ENCODE measurements around the gene PPL. TPM values are rescaled to one million over a fixed set of nuclear protein-coding genes. Genes with fewer than 3 reads are reported as not detected.

Gene PPL
- total RNA-seq, 4 donors from 2014 or later: 304 to 377 (median 350) TPM

DNA sequence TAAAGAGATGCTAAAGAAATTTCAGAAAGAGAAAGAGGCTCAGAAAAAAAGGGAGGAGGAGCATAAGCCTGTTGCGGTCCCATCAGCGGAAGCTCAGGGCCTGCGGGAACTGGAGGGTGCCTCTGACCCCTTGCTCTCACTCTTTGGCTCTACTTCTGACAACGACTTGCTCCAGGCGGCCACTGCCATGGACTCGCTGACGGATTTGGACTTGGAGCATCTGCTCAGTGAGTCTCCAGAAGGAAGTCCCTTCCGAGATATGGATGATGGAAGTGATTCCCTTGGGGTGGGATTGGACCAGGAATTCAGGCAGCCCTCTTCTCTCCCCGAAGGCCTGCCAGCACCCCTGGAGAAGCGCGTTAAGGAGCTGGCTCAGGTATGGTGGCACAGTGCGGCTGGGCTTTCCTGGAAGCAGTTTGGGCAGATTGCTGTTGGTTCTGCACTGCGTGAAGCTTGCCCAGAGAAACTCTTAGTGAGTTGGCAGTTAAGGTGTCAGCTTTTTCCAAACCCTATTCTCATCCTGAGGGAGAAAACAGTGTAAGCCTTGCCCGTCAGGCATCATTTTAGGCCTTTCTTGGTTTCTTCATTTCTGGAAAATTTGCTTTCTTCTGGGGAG, 76.1 kb downstream of the PPL start:
- WGBS: 88% methylated on average over 9 of the region's 14 CpGs
- Histone ChIP-seq H3K4me1 (peaks cover 2% of the 10 kb centered on the region), H3K9me3 (no peaks in the 10 kb centered on the region), H3K27ac (no peak overlapping the region), H3K27me3 (no peaks in the 10 kb centered on the region), H3K4me3 (no peak overlapping the region), H3K36me3 (peaks cover 66% of the 10 kb centered on the region)
- no peak for TF ChIP-seq POLR2AphosphoS5 (IDR thresholded peaks at IDR 0.05)
- no peak for TF ChIP-seq EP300 (IDR thresholded peaks at IDR 0.05)
- TF ChIP-seq, protein P1, sequence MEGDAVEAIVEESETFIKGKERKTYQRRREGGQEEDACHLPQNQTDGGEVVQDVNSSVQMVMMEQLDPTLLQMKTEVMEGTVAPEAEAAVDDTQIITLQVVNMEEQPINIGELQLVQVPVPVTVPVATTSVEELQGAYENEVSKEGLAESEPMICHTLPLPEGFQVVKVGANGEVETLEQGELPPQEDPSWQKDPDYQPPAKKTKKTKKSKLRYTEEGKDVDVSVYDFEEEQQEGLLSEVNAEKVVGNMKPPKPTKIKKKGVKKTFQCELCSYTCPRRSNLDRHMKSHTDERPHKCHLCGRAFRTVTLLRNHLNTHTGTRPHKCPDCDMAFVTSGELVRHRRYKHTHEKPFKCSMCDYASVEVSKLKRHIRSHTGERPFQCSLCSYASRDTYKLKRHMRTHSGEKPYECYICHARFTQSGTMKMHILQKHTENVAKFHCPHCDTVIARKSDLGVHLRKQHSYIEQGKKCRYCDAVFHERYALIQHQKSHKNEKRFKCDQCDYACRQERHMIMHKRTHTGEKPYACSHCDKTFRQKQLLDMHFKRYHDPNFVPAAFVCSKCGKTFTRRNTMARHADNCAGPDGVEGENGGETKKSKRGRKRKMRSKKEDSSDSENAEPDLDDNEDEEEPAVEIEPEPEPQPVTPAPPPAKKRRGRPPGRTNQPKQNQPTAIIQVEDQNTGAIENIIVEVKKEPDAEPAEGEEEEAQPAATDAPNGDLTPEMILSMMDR (IDR thresholded peaks at IDR 0.05): no peak
- no peak for TF ChIP-seq POLR2A (IDR thresholded peaks at IDR 0.05)
- peak in 1 of 2 donors; percentile 74 for DNase-seq (ENCODE audit: low spot score in 2 of 2)

DNA sequence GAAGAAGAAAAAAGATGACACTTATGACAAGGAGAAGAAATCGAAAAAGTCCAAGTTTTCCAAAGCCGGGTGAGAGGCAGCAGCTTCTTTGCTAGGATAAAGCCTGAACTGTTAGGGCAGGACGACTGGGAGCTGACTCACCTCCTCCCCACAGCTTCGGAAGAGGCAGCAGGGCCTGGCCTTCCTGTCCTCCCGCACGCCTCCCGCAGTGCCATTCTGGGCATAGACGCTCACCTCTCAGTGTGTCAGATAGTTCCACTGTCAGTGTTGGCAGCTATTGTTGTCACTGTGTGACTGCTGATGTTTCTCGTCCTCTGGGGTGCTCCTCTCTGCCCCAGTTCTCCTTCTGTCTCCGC, 77.1 kb downstream of the PPL start:
- H3K4me1 ChIP-seq: peaks cover 2% of the 10 kb centered on the region
- no peak overlapping the region for H3K4me3 ChIP-seq
- no peaks in the 10 kb centered on the region for H3K27me3 ChIP-seq
- H3K9me3 ChIP-seq: no peaks in the 10 kb centered on the region
- DNase-seq (ENCODE audit: low spot score in 2 of 2): no peak
- H3K27ac ChIP-seq: no peak overlapping the region
- 90% methylated on average over 10 of the region's 10 CpGs for WGBS
- TF ChIP-seq EP300 (IDR thresholded peaks at IDR 0.05) (no peak), POLR2A (IDR thresholded peaks at IDR 0.05) (no peak), POLR2AphosphoS5 (IDR thresholded peaks at IDR 0.05) (no peak)
- TF ChIP-seq, protein P1 (IDR thresholded peaks at IDR 0.05): no peak
- H3K36me3 ChIP-seq: peaks cover 76% of the 10 kb centered on the region

DNA sequence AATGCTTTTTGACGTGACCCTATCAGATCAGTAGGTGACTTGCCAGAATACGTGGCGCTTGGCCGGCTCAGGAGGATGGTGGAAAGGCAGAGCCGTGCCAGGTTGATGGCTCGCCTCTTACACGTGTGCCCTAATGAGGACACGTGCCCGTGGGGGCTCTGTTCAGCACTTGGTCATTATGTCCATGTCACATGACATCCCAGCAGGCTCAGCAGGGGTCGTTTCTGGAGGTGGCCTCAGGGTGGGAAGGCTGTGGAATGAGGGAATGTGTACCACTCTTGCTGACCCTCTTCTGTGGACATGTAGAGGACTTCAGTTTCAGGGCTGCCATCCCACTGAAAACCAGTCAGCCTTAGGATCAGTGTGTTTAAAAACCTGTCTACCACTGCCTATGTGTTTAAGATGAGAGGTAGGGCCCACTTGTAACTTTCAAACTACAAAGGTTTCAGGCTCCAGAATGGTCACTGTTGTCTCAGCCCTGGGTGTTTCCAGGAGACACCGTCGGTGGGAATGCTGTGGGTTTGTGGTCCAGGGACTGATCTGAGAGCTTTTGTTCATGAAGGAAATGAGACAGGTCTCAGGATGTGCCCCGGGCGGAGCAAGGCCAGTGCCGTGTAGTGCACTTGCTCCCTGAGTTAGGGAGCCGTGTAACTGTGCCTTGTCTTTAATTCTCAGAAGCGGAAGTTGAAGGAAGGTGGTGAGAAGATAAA, 77.6 kb downstream of the PPL start:
- Histone ChIP-seq H3K27me3 (no peaks in the 10 kb centered on the region), H3K9me3 (no peaks in the 10 kb centered on the region), H3K36me3 (peaks cover 81% of the 10 kb centered on the region), H3K4me1 (peaks cover 2% of the 10 kb centered on the region), H3K4me3 (no peak overlapping the region), H3K27ac (no peak overlapping the region)
- DNase-seq (ENCODE audit: low spot score in 2 of 2): no peak
- TF ChIP-seq, protein P1 (IDR thresholded peaks at IDR 0.05): no peak
- no peak for TF ChIP-seq POLR2A (IDR thresholded peaks at IDR 0.05)
- TF ChIP-seq EP300 (IDR thresholded peaks at IDR 0.05): no peak
- no peak for TF ChIP-seq POLR2AphosphoS5 (IDR thresholded peaks at IDR 0.05)
- 75% methylated on average over 17 of the region's 17 CpGs for WGBS

DNA sequence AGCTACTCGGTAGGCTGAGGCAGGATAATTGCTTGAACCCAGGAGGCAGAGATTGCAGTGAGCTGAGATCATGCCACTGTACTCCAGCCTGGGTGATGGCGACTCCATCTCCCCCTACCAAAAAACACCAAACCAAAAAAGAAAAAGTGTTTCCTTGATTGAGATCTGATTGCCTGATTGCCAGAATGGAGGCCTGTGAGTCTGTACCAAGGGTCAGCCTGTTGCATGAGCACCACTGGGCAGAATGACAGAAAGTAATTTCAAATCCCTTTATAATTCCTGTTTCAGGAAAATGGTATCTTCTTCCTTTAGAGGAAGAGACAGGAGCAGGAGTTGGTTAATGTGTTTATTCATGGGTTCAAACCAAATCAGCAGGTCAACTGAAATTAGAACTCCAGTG, 81.1 kb downstream of the PPL start:
- H3K27me3 ChIP-seq: no peaks in the 10 kb centered on the region
- WGBS: 69% methylated on average over 2 of the region's 2 CpGs
- no peak overlapping the region for H3K4me3 ChIP-seq
- no peak overlapping the region for H3K27ac ChIP-seq
- H3K4me1 ChIP-seq: peaks cover 23% of the 10 kb centered on the region
- DNase-seq (ENCODE audit: low spot score in 2 of 2): no peak
- no peaks in the 10 kb centered on the region for H3K9me3 ChIP-seq
- TF ChIP-seq, protein P1 (IDR thresholded peaks at IDR 0.05): no peak
- TF ChIP-seq POLR2A (IDR thresholded peaks at IDR 0.05) (no peak), EP300 (IDR thresholded peaks at IDR 0.05) (no peak), POLR2AphosphoS5 (IDR thresholded peaks at IDR 0.05) (no peak)
- peaks cover 79% of the 10 kb centered on the region for H3K36me3 ChIP-seq

DNA sequence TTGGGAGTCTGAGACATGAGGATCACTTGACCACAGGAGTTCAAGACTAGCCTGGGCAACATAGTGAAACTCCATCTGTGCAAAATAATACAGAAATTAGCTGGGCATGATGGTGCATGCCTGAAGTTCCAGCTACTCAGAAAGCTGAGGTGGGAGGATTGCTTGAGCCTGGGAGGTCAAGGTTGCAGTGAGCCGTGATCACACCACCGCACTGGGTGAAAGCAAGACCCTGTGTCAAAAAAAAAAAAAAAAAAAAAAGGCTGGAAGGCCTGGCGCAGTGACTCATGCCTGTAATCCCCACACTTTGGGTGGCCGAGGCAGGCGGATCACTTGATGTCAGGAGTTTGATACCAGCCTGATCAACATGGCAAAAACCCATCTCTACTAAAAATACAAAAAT, 81.6 kb downstream of the PPL start:
- Histone ChIP-seq H3K36me3 (peaks cover 74% of the 10 kb centered on the region), H3K27ac (no peak overlapping the region), H3K9me3 (no peaks in the 10 kb centered on the region), H3K27me3 (no peaks in the 10 kb centered on the region), H3K4me1 (peaks cover 28% of the 10 kb centered on the region), H3K4me3 (no peak overlapping the region)
- TF ChIP-seq POLR2A (IDR thresholded peaks at IDR 0.05): no peak
- TF ChIP-seq, protein P1 (IDR thresholded peaks at IDR 0.05): no peak
- no peak for TF ChIP-seq EP300 (IDR thresholded peaks at IDR 0.05)
- no peak for TF ChIP-seq POLR2AphosphoS5 (IDR thresholded peaks at IDR 0.05)
- DNase-seq (ENCODE audit: low spot score in 2 of 2): no peak
- 81% methylated on average over 5 of the region's 5 CpGs for WGBS

All from suprapubic skin (tissue), 4 donors.